ENCODE measurements around the gene SETD1A. TPM values are rescaled to one million over a fixed set of nuclear protein-coding genes. Genes with fewer than 3 reads are reported as not detected.

Gene SETD1A
- total and polyA plus RNA-seq, 2 of the 8 experiments (the other 6 are each of a cell fraction or from before 2014, with no cell fraction given) = 4.8 to 29.0 TPM

- Histone ChIP-seq H3K4me1 (replicated peaks in 1 of 4; ENCODE audit: control insufficient read depth in 3 of 4, insufficient read depth in 4 of 4, low read length in 3 of 4) (peaks cover 4 to 18% (median 6%) of the 10 kb centered on the region in 4 experiments), H2AFZ (ENCODE audit: low read length) (no peak overlapping the region), H3K36me3 (ENCODE audit: control insufficient read depth in 2 of 4, insufficient read depth in 4 of 4, low read length in 3 of 4) (no peaks in the 10 kb centered on the region), H3K9ac (replicated peaks in 1 of 4; ENCODE audit: extremely low read depth in 1 of 4, low read depth in 3 of 4, low read length in 3 of 4) (no peak overlapping the region), H4K20me1 (replicated peaks in 1 of 2; ENCODE audit: control insufficient read depth in 1 of 2, insufficient read depth in 2 of 2, low read length in 2 of 2) (peaks cover 0 to 4% of the 10 kb centered on the region in 2 experiments), H2BK5ac (ENCODE audit: low read depth, low read length) (no peak overlapping the region), H2BK120ac (replicated peaks; ENCODE audit: low read depth, low read length) (no peak overlapping the region), H3K4ac (replicated peaks; ENCODE audit: insufficient read length, low read depth, low read length) (no peak overlapping the region), H4K8ac (ENCODE audit: extremely low read depth, insufficient read depth, low read length) (no peak overlapping the region), H3K4me3 (ENCODE audit: extremely low read depth in 1 of 4, insufficient read depth in 2 of 4, low read depth in 3 of 4, low read length in 4 of 4) (no peak overlapping the region), H2BK12ac (ENCODE audit: low read depth, low read length) (no peak overlapping the region), H3K14ac (ENCODE audit: insufficient read length) (no peak overlapping the region), H3K18ac (ENCODE audit: extremely low read depth, low read length) (no peak overlapping the region), H2BK15ac (ENCODE audit: low read length) (no peak overlapping the region), H2AK5ac (ENCODE audit: low read depth, low read length) (no peak overlapping the region), H3K27ac (ENCODE audit: low read depth, low read length) (no peak overlapping the region), H3K23ac (ENCODE audit: insufficient read length) (no peak overlapping the region), H4K91ac (replicated peaks; ENCODE audit: insufficient read length, low read length) (no peak overlapping the region), H4K5ac (ENCODE audit: insufficient read length, low read depth, low read length) (no peak overlapping the region), H3K27me3 (replicated peaks in 1 of 4; ENCODE audit: control insufficient read depth in 3 of 4, extremely low read depth in 1 of 4, insufficient read depth in 3 of 4, low read length in 3 of 4) (no peaks in the 10 kb centered on the region), H3K23me2 (ENCODE audit: low read depth, low read length) (peaks cover 1% of the 10 kb centered on the region; the same call in 1 of the 2 replicates), H3K79me2 (ENCODE audit: control insufficient read depth in 1 of 2, insufficient read depth in 2 of 2, low read length in 2 of 2) (peaks cover 0 to 4% of the 10 kb centered on the region in 2 experiments; a peak in 1 of 4 replicates), H3K79me1 (ENCODE audit: low read depth, low read length) (0 out of 2 replicates have a peak, but pooled peaks cover 10% of the 10 kb centered on the region), H3K4me2 (ENCODE audit: insufficient read depth in 1 of 2, low read depth in 2 of 2, low read length in 2 of 2) (no peak overlapping the region), H3K56ac (replicated peaks; ENCODE audit: insufficient read length, low read depth, low read length) (no peak overlapping the region), H2BK20ac (ENCODE audit: low read length) (no peak overlapping the region), H3K9me3 (ENCODE audit: insufficient read depth in 2 of 2, low read depth in 1 of 2, low read length in 1 of 2) (no peaks in the 10 kb centered on the region)
- ChIA-PET CTCF (ENCODE audit: partially characterized antibody) (interaction anchor here (0.7 to 3.9 kb wide), 5 partner anchors 8 to 445 kb away, joined by 3 to 21 read pairs (median 4); partner anchors contain the start of gene HSD3B7), POLR2A (ENCODE audit: partially characterized antibody) (interaction anchor here (0.5 kb wide), 1 partner anchor 1406 kb away, joined by 3 read pairs; no protein-coding TSS in a partner anchor)
- 96% methylated on average over 8 of the region's 8 CpGs; no CpG with 5 or more reads in 1 of the 2 experiments for WGBS, 2 experiments (ENCODE audit: extremely low coverage in 1 of 2, insufficient coverage in 1 of 2, insufficient read length in 1 of 2, insufficient replicate concordance in 2 of 2, low coverage in 1 of 2, low lambda C conversion rate in 2 of 2, missing lambda C conversion rate in 1 of 2)
- DNase-seq (ENCODE audit: low read depth in 1 of 2, low spot score in 2 of 2) (no peak), FAIRE-seq (no peak)
These were observed 49.0 kb downstream of the SETD1A start for GRCh38 chr16:31006589-31006988.

Measured in H1 (cell line).